Activated B cell treated with CpG ODN at 0.5 μM for 24 hours (primary cell): ENCODE results near the gene NBAS. TPM values are rescaled to one million over a fixed set of nuclear protein-coding genes. Genes with fewer than 3 reads are reported as not detected.

Experiments used
- ATAC-seq: fragments of 200-7000 bp; cut with Tn5 transposase; one replicate; pipeline ENCODE4 v1.10.0; 2021; ENCODE audit warnings: low read depth, mild to moderate bottlenecking, moderate library complexity
- CTCF ChIA-PET: fragments of 350-600 bp; sonication (Branson Sonifier 250); formaldehyde crosslinking; loops from one replicate; lab custom pipeline; 2021; ENCODE audit warnings: antibody characterized with exemption; lab: Charles Lee
- POLR2A ChIA-PET: fragments of 350-600 bp; sonication (Branson Sonifier 250); formaldehyde crosslinking; loops from one replicate; lab custom pipeline; 2021; ENCODE audit warnings: antibody characterized with exemption; lab: Charles Lee
- DNase-seq: peaks from one replicate; pipeline ENCODE4 v3.0.0; 2022
- H3K27ac Mint-ChIP-seq: one replicate; pipeline ENCODE4 v1.8.0; 2020; ENCODE audit warnings: mixed read lengths
- H3K27me3 Mint-ChIP-seq: one replicate; pipeline ENCODE4 v1.8.0; 2021; ENCODE audit warnings: mixed read lengths
- H3K36me3 Mint-ChIP-seq: one replicate; pipeline ENCODE4 v1.8.0; 2021; ENCODE audit warnings: low read depth, mixed read lengths
- H3K4me1 Mint-ChIP-seq: one replicate; pipeline ENCODE4 v1.8.0; 2021; ENCODE audit warnings: mixed read lengths
- H3K4me3 Mint-ChIP-seq: one replicate; pipeline ENCODE4 v1.8.0; 2020; ENCODE audit warnings: mild to moderate bottlenecking, mixed read lengths
- H3K9me3 Mint-ChIP-seq: one replicate; pipeline ENCODE4 v1.8.0; 2020; ENCODE audit warnings: mixed read lengths
- CTCF ChIP-seq: fragments of 200-600 bp; IDR thresholded peaks from one replicate; pipeline ENCODE4 v1.8.0; 2022; ENCODE audit warnings: antibody characterized with exemption, mild to moderate bottlenecking
- intact Hi-C: fragments of 100-400 bp; cut with micrococcal nuclease; formaldehyde crosslinking; loops from one replicate; pipeline ENCODE4 v1.15.1; 2024
- total RNA-seq: library from RNA; stranded (reverse); gene quantifications from 2 replicates; pipeline ENCODE4 v1.2.3, GENCODE V29; 2022

The NBAS gene
- total RNA-seq, 1 donor from 2014 or later: 40.1 TPM

- ChIA-PET CTCF (no interaction called here), POLR2A (no interaction called here)
- DNase-seq: no peak
- ATAC-seq: no peak
- Mint-ChIP-seq H3K27me3 (no peaks in the 10 kb centered on the region), H3K36me3 (no peaks in the 10 kb centered on the region), H3K4me1 (no peaks in the 10 kb centered on the region), H3K27ac (no peak overlapping the region), H3K9me3 (peaks cover 6% of the 10 kb centered on the region), H3K4me3 (no peak overlapping the region)
- TF ChIP-seq CTCF: no peak
- intact Hi-C loops: no loop called here
Observed at GRCh38 chr2:15127876-15128275, 433.3 kb downstream of the NBAS start.

- ChIA-PET CTCF (no interaction called here), POLR2A (no interaction called here)
- Mint-ChIP-seq H3K27ac (no peak overlapping the region), H3K9me3 (peaks cover 6% of the 10 kb centered on the region), H3K36me3 (no peaks in the 10 kb centered on the region), H3K27me3 (no peaks in the 10 kb centered on the region), H3K4me1 (no peaks in the 10 kb centered on the region), H3K4me3 (no peak overlapping the region)
- intact Hi-C loops: no loop called here
- TF ChIP-seq CTCF: no peak
- ATAC-seq: no peak
- DNase-seq: no peak
Observed at GRCh38 chr2:15127301-15127700, 433.8 kb downstream of the NBAS start.

DNA sequence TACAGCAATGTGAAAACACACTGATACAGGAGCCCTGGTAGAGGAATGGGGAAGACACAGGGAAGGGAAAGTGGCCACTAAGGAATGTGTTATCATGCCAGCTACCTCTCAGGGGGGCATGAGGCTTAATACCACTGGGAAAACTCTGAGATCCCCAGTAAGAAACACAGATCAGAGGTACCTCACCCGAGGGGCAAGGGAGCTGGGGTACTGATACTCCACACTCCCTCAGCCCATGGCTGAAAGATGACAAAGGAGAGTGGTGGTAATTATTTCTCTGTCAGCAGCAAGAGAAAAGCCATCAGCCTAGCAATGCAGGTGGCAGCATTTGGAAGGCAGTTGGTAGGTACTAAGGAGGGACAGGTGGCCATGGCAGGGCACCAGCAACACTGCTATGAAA lies 434.8 kb downstream of the NBAS start:
- Mint-ChIP-seq H3K36me3 (no peaks in the 10 kb centered on the region), H3K4me1 (no peaks in the 10 kb centered on the region), H3K4me3 (no peak overlapping the region), H3K9me3 (peaks cover 3% of the 10 kb centered on the region), H3K27me3 (no peaks in the 10 kb centered on the region), H3K27ac (no peak overlapping the region)
- DNase-seq (no peak), ATAC-seq (no peak)
- TF ChIP-seq CTCF: no peak
- POLR2A ChIA-PET: no interaction called here
- CTCF ChIA-PET: no interaction called here
- intact Hi-C loops: no loop called here

DNA sequence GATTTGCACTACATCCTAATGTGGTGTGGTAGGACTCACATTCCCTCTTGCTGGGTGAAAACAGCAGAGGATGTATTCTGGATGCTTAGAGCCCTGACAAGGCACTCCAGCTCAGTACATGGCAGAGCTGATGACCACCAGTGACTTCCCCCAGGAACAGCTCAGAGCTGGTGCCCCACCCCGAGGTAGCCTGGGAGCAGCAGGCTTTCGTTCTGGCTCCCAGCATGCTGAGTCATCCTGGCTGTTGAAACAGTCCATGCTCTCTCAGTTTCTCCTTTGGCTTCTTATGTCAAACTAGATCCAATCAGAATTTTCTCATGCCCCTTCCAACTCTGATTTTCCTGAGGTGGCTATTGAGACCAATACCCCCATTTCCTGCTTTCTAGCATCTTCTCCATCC lies 438.2 kb downstream of the NBAS start:
- intact Hi-C loops: no loop called here
- H3K9me3 Mint-ChIP-seq: peaks cover 3% of the 10 kb centered on the region
- ATAC-seq: no peak
- no peak for TF ChIP-seq CTCF
- no peak for DNase-seq
- CTCF ChIA-PET: no interaction called here
- POLR2A ChIA-PET: no interaction called here
- H3K36me3 Mint-ChIP-seq: no peaks in the 10 kb centered on the region
- no peaks in the 10 kb centered on the region for H3K4me1 Mint-ChIP-seq
- no peak overlapping the region for H3K4me3 Mint-ChIP-seq
- H3K27me3 Mint-ChIP-seq: no peaks in the 10 kb centered on the region
- H3K27ac Mint-ChIP-seq: no peak overlapping the region

DNA sequence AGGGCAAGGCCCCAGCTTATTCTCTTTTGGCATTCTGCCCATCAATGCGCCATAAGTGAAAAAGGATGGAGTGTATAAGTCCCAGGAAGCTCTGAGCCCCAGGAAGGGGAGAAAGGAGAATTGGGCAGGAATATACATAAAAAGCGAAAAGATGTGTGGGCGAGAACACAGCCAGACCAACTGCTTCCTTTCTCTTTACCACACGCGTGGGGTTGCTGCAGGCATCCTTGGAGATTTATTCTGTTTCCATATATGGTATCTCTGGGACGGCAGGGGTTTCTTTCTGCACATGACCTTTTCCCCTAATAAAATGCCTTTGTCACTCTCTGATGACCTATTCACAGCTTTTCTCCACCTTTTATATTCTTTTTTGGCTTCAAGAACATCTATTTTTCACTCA lies 440.5 kb downstream of the NBAS start:
- ChIA-PET CTCF (no interaction called here), POLR2A (no interaction called here)
- intact Hi-C loops: no loop called here
- TF ChIP-seq CTCF: no peak
- Mint-ChIP-seq H3K36me3 (no peaks in the 10 kb centered on the region), H3K9me3 (peaks cover 3% of the 10 kb centered on the region), H3K4me3 (no peak overlapping the region), H3K27ac (no peak overlapping the region), H3K27me3 (no peaks in the 10 kb centered on the region), H3K4me1 (no peaks in the 10 kb centered on the region)
- ATAC-seq: no peak
- DNase-seq: no peak
